ENCODE data around the gene HS3ST3B1.

HS3ST3B1 gene

DNA sequence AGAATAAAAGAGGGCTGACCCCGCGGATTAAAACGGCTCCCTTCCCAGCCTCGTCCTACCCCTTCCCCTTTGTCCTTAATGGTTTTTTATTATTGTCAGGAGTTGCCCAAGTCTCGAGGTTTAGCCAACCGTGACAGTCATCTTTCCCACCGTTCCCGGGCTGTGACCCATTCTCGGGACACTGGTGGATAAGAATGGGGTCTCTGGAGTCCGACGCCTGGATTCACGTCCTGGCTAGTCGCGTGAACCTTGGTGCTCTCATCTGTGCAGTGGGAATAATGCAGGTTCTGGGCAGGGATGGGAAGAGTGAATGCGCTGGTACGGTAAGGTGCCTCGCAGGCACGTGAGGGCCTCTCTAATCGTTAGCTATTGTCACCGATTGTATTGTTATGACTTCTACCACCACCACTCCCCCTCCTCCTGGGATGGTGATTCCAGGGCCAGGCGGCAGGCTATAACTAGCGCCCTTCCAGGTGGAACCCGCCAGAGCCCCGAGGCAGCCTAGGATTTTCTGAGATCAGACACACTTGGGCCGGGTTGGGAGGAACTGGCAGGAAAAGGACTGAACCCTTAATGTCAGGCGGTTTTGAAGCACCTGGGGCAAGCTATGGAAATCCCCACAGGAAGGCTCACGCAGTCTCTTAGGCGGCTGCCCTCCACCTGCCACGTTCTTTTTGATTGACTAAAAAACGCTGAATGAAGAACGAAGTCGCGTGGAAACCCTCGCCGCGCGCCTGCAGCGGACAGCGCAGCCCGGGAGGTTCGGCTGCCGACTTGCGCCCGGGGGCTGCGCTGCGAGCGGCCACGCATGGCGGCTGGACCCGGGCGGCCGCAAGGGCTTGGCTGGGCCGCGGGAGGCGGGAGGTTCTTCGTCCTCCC is 2.7 kb downstream of the HS3ST3B1 start:
- DNase-seq (ENCODE audit: low spot score), result peak; percentile 16

DNA sequence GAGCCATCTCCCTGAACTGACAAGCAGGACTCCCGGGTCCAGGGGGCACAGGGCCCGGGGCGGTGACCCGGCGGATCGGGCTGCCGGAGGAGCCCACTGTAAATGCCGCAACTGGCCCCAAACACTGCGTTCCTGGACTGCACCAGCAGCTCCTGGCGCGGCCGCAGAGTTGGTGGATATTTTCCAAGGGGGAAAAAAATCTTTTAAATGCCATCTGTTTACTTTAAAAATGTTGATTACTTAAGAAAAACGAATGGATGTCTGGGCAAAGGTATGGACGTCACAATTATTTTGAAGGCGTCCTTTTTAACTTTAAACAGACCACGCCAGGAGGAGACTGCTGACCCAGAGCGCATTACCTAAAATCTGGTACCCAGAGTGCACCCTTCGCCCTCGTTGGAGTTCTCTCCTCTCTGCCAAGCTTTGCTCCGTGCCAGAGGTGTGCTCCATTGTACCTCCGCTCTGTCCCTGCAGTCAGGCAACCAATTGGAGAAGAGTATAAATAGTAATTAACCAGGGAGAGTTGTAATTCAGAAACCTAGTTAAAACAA is 3.4 kb downstream of the HS3ST3B1 start:
- DNase-seq (ENCODE audit: low spot score), result no peak

DNA sequence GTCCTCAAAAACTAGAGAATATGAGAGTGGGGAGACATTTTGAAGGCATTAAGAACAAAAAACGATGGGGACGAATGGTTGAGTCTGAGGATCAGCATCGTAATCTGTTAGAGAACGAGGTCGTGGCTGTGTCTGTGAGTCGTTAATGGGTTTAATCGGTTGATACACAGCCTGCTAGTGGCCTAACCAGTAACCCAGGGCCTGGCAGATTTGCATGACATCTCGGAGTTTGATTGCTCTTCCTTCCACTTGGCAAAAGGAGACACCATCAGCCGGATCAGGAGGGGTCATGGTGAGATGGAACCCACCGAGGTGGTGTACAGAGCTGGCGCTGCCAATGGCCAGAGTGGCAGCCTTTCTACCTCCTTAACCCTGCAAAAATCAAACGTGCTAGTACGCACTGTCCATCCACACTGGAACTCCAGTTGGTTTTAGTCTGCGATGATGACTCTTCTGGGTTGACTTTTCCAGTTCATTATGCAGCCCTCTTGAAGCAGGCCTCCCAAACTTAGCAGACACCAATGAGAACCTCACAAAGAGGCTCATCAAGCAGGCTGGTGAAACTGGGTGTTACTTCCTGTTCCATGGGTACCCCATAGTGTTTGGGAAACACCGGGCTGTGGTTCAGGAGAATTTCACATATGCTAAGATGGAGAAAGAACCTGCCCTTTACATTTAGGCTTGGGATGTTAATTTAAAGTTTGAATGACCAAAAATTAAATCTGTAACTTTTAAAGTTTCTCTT is 4.1 kb downstream of the HS3ST3B1 start:
- no peak for DNase-seq (ENCODE audit: low spot score)

DNA sequence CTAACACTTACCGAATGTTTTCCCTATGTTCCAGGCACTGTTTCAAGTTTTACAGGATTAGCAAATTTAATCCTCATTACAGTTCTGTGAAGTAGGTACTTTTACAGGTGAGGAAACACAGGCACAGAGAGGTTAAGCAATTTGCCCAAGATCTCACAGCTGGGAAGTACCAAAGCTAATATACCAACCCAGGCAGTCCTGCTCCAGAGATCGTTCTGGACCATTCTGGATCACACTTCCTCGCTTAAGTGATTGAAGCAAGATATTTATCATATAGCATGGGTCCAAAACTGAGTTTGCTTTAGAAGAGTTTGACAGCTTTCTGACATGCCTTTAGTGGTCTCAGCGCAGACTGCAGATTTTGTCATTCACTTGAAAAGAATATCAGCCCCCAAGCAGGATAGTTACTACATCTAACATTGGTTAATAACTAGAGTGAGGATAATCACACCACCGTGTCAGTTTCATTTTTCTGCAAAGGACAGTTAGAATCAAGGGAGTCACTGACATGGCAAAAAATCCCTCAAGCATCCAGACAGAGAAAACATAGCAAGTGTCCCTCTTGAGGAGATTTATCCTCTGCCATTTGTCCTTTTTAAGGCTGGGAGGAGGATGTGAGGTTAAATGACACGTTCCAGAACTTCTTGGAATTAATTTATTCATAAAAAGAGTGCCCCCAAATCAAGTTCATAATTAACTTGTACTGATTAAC is 5.1 kb downstream of the HS3ST3B1 start:
- DNase-seq (ENCODE audit: low spot score), result no peak

DNA sequence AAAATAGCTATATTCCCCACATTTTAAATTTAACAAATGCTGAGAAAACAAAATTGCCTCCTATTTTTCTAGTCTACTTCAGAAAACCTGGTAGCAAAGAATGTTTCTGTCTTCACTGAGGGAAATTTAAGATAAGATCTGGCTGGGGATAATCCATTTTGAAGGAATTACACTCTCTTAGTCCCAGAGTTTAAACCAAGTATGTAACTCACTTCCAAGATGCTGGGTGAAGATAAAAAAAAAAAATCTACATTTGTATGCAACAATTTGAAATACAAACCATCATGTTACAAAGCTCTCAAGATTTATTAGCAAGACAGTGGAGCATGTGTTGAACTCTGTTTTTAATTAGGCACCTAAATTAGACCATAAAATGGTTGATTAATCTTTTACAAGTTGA is 5.7 kb downstream of the HS3ST3B1 start:
- DNase-seq (ENCODE audit: low spot score), result no peak

DNA sequence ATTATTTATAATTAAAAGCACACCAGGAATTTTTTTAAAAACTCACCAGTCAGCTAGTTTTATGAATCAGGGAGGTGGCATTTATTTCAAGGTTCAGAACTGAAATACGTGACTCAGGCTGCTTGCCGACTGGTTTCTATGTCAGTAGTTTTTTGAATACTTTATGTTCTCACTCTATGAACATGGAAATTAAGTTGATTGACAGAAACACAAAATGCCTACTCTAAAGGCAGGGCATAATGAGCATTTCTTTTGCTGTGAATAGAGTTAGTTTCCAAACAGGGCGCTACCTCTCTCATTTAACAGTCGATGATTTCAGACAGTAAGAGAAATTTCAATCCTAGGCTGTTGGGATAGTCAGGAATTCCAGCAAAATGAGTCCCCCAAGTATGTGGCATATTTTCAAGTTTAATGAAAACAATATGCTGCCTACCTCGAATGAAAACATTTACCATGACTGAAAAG is 6.7 kb downstream of the HS3ST3B1 start:
- no peak for DNase-seq (ENCODE audit: low spot score)

DNA sequence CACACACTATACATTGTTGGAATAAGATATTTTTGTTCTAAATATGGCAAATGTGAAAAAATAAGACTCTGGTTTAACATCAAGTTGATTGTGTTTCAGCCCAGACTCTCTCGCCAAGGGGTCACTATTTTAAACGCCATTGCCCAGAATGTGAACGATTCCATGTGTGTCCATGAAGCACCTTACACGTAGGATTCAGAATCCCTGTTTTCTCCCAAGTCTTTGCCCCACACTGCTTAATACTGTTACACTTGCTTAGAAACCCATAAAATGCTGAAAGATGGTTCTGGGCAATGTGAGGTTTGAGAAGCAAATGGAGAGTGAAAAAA is 7.7 kb downstream of the HS3ST3B1 start:
- no peak for DNase-seq (ENCODE audit: low spot score)

DNA sequence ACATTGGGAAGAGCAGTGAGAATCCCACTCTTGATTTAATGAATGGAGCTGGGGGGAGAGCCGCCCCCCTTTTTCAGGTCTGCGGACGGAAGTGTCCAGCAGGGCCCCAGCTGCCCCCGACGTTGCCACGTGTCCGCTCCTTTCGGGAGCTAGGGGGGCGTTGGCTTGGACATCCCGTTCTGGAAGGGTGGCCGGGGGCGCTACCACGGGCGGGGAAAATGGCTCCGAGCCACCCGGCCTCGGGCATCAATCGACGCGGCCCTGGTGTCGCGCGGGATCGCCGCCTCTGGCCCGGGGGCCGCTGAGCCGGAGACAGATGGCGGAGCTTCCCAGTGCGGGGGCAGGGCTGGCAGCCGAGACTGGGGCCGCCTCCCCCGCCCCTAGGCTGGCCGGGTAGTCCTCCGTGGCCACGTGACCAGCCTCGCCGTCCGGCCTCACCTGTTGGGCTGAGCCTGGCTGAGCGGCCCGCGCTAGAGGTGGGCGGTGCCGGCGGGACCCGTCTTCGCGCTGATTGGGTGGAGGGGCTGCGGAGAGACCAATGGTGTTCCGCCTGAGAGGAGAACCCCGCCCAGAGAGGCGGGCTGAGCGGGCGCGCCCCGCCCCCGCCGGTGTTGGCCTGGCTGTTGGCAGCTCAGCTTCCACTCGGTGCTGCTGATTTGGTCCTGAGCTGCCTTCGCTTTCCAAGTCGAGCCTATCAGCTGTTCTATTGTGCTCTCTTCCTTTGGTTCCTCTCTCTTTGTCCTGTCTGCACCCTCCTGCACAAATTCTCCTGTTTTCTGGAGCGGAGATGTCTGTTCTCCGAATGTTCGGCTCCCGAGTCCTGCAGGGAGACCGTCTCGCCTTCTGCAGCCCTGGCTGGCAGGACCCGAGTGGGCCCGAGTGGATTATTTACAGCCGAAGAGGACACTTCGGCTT is 8.3 kb downstream of the HS3ST3B1 start:
- peak; percentile 83 for DNase-seq (ENCODE audit: low spot score)

DNA sequence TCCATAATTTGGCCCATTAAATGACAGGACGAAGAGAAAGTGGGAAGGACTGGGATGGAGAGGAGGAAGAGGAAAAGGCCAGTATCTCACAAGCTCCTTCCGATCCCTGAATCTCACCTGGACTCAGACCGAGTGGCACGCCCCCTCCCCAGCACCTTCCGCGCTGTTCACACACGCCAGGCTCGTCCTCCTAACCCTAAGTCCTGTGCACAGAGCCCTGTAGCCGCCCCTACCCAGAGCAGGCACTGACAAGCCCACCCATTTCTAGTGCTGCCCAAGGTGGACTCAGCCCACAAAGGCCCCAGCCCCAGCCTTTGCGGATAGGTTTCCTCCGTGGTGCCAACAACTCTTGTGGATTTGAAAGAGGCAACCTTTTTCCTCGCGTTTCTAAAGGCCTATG is 9.2 kb downstream of the HS3ST3B1 start:
- DNase-seq (ENCODE audit: low spot score), result no peak

DNA sequence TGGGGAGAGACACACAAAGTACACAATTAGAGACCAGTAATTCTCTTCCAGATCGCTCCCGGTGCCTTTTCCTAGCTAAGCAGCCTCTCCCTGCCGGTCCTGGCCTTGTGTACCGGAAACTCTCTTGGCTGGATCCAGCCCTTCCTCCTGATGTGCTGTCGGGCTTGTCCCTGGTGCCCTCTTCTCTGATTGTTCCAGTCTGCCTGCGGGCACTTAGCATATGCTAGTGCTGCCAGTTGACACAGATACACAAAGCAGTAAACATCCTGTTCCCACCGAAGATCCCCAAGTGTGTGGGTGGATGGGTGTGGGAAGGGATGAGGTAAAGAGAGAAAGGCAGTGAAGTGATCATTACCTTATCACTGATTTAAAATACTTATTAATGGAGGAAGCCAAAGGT is 9.7 kb downstream of the HS3ST3B1 start:
- no peak for DNase-seq (ENCODE audit: low spot score)

DNA sequence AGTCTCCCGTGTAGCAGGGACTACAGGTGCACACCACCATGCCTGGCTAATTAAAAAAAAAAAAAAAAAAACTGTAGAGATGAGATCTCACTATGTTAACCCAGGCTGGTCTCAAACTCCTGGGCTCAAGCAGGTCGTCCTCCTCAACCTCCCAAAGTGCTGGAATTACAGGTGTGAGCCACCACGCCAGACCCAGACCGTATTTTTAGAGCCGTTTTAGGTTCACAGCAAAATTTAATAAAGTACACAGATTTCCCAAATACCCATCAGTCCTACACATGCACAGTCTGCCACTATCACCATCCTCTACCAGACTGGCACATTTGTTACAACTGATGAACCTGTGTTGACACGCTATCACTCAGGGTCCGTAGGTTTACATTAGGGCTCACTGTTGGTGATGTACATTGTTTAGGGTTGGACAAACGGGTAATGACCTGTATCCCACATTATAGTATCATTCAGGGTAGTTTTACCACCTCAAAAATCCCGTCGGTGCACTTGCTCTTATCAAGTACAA is 10.4 kb downstream of the HS3ST3B1 start:
- DNase-seq (ENCODE audit: low spot score), result no peak

DNA sequence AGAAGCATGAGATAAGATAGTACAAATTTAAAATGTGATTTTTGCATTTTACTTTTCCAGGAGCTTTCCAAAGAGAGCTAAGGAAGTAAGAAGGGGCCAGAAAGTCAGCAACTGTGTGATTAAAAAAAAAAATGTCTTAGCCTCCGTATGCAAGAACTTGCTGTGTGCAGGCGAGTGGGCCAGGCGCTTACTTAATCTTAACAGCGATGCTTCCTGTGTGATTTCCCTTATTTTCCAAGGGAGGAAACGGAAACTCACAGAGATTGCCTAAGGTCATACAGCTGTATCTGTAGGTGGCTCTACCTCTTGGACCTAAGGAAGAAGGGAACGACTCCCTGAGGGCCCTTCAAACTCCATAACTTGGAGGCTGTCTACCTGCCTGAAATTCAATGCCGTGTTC is 11.1 kb downstream of the HS3ST3B1 start:
- DNase-seq (ENCODE audit: low spot score), result no peak

DNA sequence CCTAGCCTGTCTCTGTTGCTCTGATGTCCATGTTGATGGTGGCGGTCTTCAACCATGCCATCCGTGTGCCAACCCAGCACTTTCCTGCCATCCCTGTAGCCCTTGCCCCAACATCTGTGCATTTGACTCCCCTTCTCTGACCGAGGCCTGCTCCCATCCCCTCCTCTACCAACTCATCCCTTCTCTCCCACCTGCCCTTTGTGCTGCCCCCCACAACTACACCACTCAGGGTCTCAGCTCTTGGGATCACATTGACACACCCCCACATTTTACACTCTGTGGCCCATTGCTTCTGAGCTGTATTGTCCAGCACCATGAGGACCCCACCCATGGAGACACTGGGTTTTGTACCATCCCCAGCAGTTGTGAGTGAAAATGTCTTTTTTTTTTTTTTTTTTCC is 11.6 kb downstream of the HS3ST3B1 start:
- DNase-seq (ENCODE audit: low spot score), result no peak

DNA sequence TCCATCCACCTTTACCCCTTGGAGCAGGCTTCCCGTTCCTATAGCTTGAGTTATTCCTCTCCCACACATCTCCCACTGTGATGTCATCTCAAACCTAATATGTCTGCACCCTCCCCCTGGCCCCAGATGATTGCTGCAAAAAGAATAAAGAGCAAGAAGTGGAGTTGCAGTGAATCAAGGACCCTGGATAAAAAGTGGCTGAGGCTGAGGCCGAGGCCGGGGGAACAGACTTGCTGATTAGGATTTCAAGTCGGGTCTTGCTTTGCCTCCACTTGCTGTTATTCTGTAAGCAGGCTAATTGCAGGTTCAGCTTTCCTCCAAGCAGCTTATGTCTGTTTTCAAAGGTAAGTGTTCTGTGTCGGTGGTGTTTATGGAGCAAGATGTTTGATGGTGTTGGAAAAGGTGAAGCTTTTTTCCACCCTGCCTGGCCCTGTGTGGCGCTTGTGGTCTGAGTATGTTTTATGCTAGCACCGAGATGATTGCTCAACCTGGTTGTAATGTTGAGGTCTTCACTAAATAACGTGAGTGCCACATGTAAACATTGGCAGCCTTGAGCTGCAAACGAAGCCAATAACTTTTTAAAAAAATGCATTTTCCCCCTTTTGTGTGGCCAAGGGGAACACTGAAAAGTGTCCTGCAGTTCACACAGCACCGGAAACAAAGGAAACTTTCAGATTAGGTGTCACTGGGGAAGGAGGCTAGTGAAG is 15.4 kb downstream of the HS3ST3B1 start:
- DNase-seq (ENCODE audit: low spot score), result no peak

DNA sequence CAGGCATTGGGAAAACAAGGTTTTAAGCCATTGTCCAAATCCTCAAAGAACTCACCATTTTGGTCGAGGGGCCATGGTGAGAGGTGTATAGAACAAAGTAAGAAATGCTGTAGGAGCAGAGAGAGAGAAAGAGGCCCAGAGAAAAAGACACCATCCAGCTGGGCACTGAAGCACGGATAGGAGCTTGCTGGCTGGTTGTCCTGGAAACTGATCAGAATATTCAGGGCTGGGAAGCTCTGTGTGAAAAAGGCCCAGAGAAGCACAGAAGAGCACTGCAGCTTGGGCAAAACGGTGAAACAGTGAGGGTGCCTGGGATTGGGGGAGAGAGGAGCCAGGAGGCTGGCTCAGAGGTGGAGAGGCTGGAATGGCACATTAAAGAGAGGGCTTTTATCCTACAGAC is 16.5 kb downstream of the HS3ST3B1 start:
- no peak for DNase-seq (ENCODE audit: low spot score)

DNA sequence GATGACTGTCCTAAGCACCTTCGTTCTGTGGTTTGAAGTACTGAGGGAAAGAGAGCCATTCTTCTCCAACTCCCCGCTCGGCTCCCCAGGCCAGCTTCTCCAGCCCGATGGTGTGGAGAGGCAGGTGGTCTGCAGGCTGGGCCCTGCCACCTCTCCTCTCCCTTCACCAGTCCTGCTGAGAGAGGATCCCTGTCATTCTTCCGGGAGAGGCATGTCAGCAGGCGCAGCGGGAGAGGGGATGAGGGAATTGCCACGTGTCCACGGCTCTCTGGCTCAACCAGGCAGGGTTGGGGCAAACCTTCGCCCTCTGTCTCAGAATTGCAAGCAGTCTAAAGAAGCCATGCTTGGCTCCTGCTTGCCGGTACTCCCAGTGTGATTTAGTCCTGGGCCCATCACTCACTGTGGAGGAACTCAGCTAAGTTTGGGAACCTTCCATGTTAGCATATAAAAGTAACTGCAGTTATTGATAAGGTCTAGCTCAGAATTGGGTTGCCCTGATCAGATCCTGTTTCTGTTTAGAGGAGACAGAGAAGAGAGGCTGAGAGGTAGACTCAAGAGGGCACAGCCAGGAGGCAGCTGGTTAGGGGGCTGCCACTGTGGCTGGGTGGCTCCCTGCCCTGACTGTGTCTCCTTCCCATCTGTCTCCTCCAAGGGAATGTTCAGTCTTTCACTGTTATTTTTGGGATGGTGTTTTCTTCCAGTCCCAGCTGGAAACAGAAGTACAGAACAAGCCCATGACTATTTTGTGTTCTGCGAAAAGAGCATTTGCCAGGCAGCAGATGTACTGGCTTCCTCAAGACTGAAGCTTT is 17.4 kb downstream of the HS3ST3B1 start:
- DNase-seq (ENCODE audit: low spot score), result no peak

DNA sequence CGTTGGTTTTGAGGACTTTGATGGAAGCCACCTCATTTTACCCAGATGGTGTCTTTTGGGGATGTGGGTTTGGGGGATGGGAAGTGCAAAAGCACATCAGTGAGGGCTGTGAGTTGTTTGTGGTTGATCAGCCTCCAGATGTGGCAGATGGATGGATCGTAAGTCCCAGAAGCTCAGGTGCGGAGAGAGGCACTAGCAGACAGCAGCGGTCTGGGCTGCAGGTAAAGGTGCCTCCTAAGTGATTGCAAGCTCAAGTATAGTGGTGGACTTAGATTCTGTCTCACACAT is 18.0 kb downstream of the HS3ST3B1 start:
- DNase-seq (ENCODE audit: low spot score), result no peak

DNA sequence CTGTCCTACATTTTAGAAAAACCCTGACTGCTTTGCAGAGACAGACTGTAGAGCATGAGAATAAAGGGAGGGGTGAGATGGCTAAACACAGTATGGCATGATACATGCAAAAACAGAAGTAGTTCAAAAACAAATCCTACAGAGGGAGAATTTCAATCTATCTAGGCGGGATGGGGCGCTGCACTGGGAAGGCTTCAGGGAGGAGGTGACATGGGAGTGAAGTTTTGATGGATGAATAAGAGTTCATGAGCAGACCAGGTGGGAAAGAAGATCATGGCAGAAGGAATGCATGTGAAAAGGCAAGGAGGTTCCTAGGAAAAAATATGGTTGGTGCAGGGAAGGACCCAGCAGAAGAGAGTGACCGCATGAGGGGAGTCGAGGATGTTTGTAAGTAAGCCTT is 19.2 kb downstream of the HS3ST3B1 start:
- DNase-seq (ENCODE audit: low spot score), result no peak

DNA sequence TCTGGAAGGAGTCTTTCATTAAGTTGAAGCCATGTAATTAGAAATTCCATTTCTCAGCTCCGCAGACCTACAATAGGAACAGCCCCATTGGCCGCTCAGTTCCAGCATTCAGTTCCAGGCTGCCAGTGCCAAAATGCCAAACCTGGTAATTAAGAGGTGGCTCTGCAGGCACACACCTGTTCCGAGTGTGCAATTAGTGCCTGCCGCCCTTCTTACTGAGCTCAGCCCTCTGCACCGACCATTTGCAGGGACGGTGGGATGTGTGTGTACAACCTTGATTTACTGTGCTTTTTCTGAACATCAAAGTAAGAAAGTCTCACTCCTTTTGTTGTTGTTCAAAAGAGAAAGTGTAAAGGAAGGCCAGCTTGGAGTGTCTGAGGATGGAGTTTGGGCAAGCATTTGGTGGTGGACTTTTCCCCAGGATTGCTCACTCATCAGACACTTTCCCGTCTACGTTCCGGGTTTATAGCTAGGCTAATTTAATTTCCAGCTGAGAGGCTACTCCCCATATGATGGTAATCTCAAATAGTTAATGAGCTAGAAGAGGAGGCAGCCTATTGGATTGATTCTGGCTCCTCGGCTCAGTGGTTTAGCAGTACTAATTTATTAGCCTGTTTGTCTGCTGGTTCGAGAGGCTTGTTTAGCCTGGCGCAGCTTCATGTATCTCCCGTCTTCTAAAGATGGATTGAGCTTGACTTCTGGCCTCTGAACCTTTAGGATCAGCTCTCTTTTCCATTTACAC is 20.0 kb downstream of the HS3ST3B1 start:
- no peak for DNase-seq (ENCODE audit: low spot score)
